Hepatocyte (in vitro differentiated cells): ENCODE measurements around the gene MEDAG. TPM values are rescaled to one million over a fixed set of nuclear protein-coding genes. Genes with fewer than 3 reads are reported as not detected.
A peak's percentile ranks its signal among the peaks of the same experiment; 100 is the strongest.

Experiments used
- DNase-seq: peaks from one replicate; pipeline ENCODE4 v3.0.0-alpha.2; 2016; ENCODE audit warnings: low spot score
- H2AFZ ChIP-seq: fragments of 200-600 bp; sonication (generic); 2 replicates; pipeline ENCODE4 v1.6.0; 2016; ENCODE audit warnings: antibody characterized with exemption, mild to moderate bottlenecking
- H3K27ac ChIP-seq: fragments of 200-600 bp; sonication (generic); 2 replicates; pipeline ENCODE4 v1.5.1; 2016; ENCODE audit warnings: mild to moderate bottlenecking
- H3K27me3 ChIP-seq: fragments of 200-600 bp; sonication (generic); 2 replicates; pipeline ENCODE4 v1.6.1; 2016
- H3K36me3 ChIP-seq: fragments of 200-600 bp; sonication (generic); replicated peaks from 2 replicates; pipeline ENCODE4 v1.5.1; 2016; ENCODE audit warnings: low read depth; ENCODE audit not compliant: insufficient read depth
- H3K4me1 ChIP-seq: fragments of 200-600 bp; sonication (generic); 2 replicates; pipeline ENCODE4 v1.5.1; 2016; ENCODE audit warnings: mild to moderate bottlenecking, moderate library complexity; ENCODE audit not compliant: insufficient read depth
- H3K4me2 ChIP-seq: fragments of 200-600 bp; sonication (generic); 2 replicates; pipeline ENCODE4 v1.6.0; 2016
- H3K4me3 ChIP-seq: fragments of 200-600 bp; sonication (generic); 2 replicates; pipeline ENCODE4 v1.5.1; 2016; ENCODE audit warnings: mild to moderate bottlenecking
- H3K79me2 ChIP-seq: fragments of 200-600 bp; sonication (generic); 2 replicates; pipeline ENCODE4 v1.6.0; 2017; ENCODE audit warnings: mild to moderate bottlenecking
- H3K9me2 ChIP-seq: fragments of 200-600 bp; sonication (generic); replicated peaks from 2 replicates; pipeline ENCODE4 v1.6.0; 2017; ENCODE audit warnings: mild to moderate bottlenecking; ENCODE audit not compliant: insufficient read depth
- H3K9me3 ChIP-seq: fragments of 200-600 bp; sonication (generic); 2 replicates; pipeline ENCODE4 v1.5.1; 2016; ENCODE audit warnings: low read depth, mild to moderate bottlenecking
- H4K20me1 ChIP-seq: fragments of 200-600 bp; sonication (generic); 2 replicates; pipeline ENCODE4 v1.6.0; 2016; ENCODE audit warnings: mild to moderate bottlenecking; ENCODE audit not compliant: insufficient read depth, poor library complexity, severe bottlenecking
- EZH2 ChIP-seq: fragments of 200-600 bp; sonication (generic); IDR thresholded peaks from 2 replicates; pipeline ENCODE4 v1.6.1; 2016; ENCODE audit warnings: antibody characterized with exemption, mild to moderate bottlenecking, borderline replicate concordance
- EZH2phosphoT487 ChIP-seq: fragments of 200-600 bp; sonication (generic); IDR thresholded peaks from one replicate; pipeline ENCODE4 v1.6.1; 2018; ENCODE audit warnings: antibody characterized with exemption, mild to moderate bottlenecking, low read depth, moderate library complexity; ENCODE audit not compliant: unreplicated experiment, severe bottlenecking
- WGBS: methylation state at CpG from one replicate; pipeline ENCODE4 v1.1.6; 2016; ENCODE audit warnings: low lambda C conversion rate; ENCODE audit errors: missing lambda C conversion rate; 5-methylcytosine and 5-hydroxymethylcytosine counted together
- polyA plus RNA-seq: library from polyadenylated mRNA; unstranded; fragments of >200 nt; fragmentation: Nextera tagmentation; extraction: Ambion mirVana; gene quantifications from 2 replicates; pipeline ENCODE4 v1.2.1, GENCODE V29; 2016
- total RNA-seq: library from RNA; depleted of rRNA; stranded (reverse); fragments of >200 nt; gene quantifications from 2 replicates; pipeline ENCODE4 v1.2.3, GENCODE V29; 2014
- TF ChIP-seq, protein P1 (sequence below): fragments of 200-600 bp; sonication (generic); IDR thresholded peaks from 2 replicates; pipeline ENCODE4 v1.5.1; 2016; ENCODE audit warnings: antibody characterized with exemption, mild to moderate bottlenecking; ENCODE audit not compliant: poor library complexity

MEDAG gene
- total and polyA plus RNA-seq, 2 experiments from 2014 or later = 0.03 to 0.28 TPM

DNA sequence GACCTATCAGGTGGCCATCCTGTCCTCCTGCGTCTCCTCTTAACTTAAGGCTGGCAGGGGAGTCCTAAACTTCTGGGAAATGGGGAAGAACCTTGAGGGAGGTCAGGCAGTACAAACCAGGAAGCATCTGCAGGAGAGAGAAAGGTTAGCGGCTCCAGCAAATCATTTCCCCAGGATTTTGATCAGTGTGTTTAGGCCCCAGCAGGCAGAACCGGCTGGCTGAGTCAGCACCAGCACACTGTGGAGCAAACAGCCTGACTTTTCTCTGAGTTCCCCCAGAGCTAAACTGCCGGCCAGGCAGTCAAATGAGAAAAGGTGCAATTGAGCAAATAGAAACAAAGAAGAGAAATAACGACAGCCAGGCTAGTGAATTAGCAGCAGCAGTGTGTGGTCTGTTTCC, 46.7 kb upstream of the MEDAG start:
- WGBS = 36% methylated on average over 5 of the region's 5 CpGs
- peak overlapping the region; percentile 80 for H3K27ac ChIP-seq
- H2AFZ ChIP-seq = peak overlapping the region; percentile 56

DNA sequence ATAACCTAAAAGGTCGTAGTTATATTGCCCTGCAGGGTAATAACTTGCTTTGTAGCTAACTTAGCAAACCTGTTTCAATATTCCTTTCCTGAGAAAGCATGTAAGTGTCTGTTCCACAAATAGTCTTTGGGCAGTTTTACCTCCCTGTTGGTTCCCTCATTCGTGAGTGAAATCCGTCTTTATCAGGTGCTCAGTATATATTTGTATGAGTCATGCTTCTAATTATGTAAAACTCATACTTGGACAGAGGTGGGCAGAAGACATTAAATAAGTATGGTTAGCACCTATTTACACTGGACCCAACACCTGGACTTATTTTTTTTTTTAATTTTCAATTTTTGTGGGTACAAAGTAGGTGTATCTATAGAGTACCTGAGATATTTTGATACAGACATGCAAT, 44.9 kb upstream of the MEDAG start:
- Histone ChIP-seq H3K4me3 (no peak overlapping the region), H3K27me3 (no peaks in the 10 kb centered on the region), H3K4me2 (no peak overlapping the region), H3K9me3 (no peaks in the 10 kb centered on the region), H3K9me2 (no peaks in the 10 kb centered on the region), H4K20me1 (no peaks in the 10 kb centered on the region), H3K27ac (peak overlapping the region; percentile 14), H3K79me2 (no peaks in the 10 kb centered on the region), H3K4me1 (peaks cover 46% of the 10 kb centered on the region), H3K36me3 (no peaks in the 10 kb centered on the region), H2AFZ (no peak overlapping the region)
- WGBS = 44% methylated on average over 3 of the region's 3 CpGs
- no peak for DNase-seq
- TF ChIP-seq EZH2phosphoT487 (no peak), EZH2 (no peak)
- TF ChIP-seq, protein P1, sequence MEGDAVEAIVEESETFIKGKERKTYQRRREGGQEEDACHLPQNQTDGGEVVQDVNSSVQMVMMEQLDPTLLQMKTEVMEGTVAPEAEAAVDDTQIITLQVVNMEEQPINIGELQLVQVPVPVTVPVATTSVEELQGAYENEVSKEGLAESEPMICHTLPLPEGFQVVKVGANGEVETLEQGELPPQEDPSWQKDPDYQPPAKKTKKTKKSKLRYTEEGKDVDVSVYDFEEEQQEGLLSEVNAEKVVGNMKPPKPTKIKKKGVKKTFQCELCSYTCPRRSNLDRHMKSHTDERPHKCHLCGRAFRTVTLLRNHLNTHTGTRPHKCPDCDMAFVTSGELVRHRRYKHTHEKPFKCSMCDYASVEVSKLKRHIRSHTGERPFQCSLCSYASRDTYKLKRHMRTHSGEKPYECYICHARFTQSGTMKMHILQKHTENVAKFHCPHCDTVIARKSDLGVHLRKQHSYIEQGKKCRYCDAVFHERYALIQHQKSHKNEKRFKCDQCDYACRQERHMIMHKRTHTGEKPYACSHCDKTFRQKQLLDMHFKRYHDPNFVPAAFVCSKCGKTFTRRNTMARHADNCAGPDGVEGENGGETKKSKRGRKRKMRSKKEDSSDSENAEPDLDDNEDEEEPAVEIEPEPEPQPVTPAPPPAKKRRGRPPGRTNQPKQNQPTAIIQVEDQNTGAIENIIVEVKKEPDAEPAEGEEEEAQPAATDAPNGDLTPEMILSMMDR = no peak

More for the DNA sequence above, 46.7 kb upstream of the MEDAG start:
- H3K9me2 ChIP-seq = no peaks in the 10 kb centered on the region
- no peaks in the 10 kb centered on the region for H3K36me3 ChIP-seq
- no peak overlapping the region for H3K4me3 ChIP-seq
- peak; percentile 58 for DNase-seq
- H3K27me3 ChIP-seq = no peaks in the 10 kb centered on the region
- H4K20me1 ChIP-seq = no peaks in the 10 kb centered on the region
- H3K4me2 ChIP-seq = no peak overlapping the region
- no peaks in the 10 kb centered on the region for H3K9me3 ChIP-seq
- TF ChIP-seq EZH2 = no peak
- TF ChIP-seq EZH2phosphoT487 = no peak
- TF ChIP-seq, protein P1 = no peak
- H3K79me2 ChIP-seq = no peaks in the 10 kb centered on the region
- peaks cover 41% of the 10 kb centered on the region for H3K4me1 ChIP-seq

DNA sequence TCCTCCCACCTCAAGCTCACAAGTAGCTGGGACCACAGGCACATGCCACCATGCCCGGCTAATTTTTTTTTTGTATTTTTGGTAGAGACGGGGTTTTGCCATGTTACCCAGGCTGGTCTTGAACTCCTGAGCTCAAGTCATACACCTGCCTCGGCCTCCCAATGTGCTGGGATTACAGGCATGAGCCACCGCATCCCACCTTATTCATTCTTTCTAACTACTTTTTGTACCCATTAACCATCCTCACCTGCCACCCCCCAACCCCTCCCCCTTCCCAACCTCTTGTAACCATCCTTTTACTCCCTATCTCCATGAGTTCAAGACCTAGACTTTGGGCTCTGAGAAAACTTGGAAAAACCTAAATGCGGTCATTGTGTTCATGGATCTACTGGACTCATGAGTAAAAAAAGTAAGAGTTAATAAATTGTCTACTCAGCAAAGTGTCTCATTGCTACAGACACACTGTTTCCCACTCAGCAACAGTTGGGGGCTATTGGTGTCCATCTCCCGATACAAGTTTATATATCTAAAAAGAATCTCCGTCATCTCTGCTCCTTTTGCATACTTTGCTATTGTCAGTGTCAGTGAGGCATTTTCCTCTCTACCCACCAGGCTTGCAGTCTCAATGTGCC, 44.1 kb upstream of the MEDAG start:
- no peaks in the 10 kb centered on the region for H3K79me2 ChIP-seq
- H3K4me1 ChIP-seq = peaks cover 47% of the 10 kb centered on the region
- H3K27me3 ChIP-seq = no peaks in the 10 kb centered on the region
- no peaks in the 10 kb centered on the region for H3K36me3 ChIP-seq
- no peak for TF ChIP-seq EZH2phosphoT487
- TF ChIP-seq EZH2 = no peak
- no peaks in the 10 kb centered on the region for H3K9me2 ChIP-seq
- no peaks in the 10 kb centered on the region for H4K20me1 ChIP-seq
- WGBS = 97% methylated on average over 7 of the region's 7 CpGs
- no peak for DNase-seq
- no peak overlapping the region for H2AFZ ChIP-seq
- no peak overlapping the region for H3K4me3 ChIP-seq
- no peaks in the 10 kb centered on the region for H3K9me3 ChIP-seq
- no peak overlapping the region for H3K4me2 ChIP-seq
- no peak overlapping the region for H3K27ac ChIP-seq

DNA sequence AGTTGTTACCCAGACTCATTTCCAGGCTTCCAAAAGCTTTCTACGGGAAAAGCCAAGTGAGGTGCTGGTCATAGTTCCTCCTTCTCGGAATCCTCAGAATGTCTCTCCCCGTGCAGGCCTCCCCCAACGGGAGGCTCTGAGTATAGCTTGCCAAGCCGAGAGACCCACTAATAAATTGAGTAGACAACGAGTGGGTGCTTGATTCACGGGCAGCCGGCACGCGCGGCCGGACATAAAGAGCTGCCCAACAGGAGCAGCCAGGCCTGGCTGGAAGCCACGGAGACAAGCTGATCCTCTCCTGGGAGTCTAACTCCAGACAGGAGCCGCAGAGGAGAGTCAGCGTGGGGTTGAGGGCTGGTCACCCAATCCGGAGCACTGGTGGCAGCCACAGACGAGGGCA, 43.4 kb upstream of the MEDAG start:
- H3K4me2 ChIP-seq = no peak overlapping the region
- TF ChIP-seq EZH2 (no peak), EZH2phosphoT487 (no peak)
- TF ChIP-seq, protein P1 = no peak

More for the DNA sequence above, 43.4 kb upstream of the MEDAG start:
- DNase-seq = no peak
- H3K36me3 ChIP-seq = no peaks in the 10 kb centered on the region
- peaks cover 51% of the 10 kb centered on the region for H3K4me1 ChIP-seq
- no peak overlapping the region for H2AFZ ChIP-seq
- H3K79me2 ChIP-seq = no peaks in the 10 kb centered on the region
- no peaks in the 10 kb centered on the region for H3K27me3 ChIP-seq
- H3K4me3 ChIP-seq = no peak overlapping the region
- no peaks in the 10 kb centered on the region for H3K9me3 ChIP-seq
- WGBS = 52% methylated on average over 17 of the region's 17 CpGs
- H3K27ac ChIP-seq = no peak overlapping the region
- no peaks in the 10 kb centered on the region for H4K20me1 ChIP-seq
- H3K9me2 ChIP-seq = no peaks in the 10 kb centered on the region
